Prostate gland (tissue), 2 donors: ENCODE results near the gene DLG3. TPM values are rescaled to one million over a fixed set of nuclear protein-coding genes. Genes with fewer than 3 reads are reported as not detected.

Source experiments
- DNase-seq: peaks from one replicate; pipeline ENCODE4 v3.0.0-alpha.2; 2019; ENCODE audit warnings: low spot score
- H3K27ac ChIP-seq, 2 donors: fragments of 200-600 bp; sonication (generic); 2 replicates each; pipeline ENCODE4 v1.5.1; 2017 to 2019
- H3K27me3 ChIP-seq: fragments of 200-600 bp; sonication (generic); replicated peaks from 2 replicates; pipeline ENCODE4 v1.5.1; 2019; ENCODE audit not compliant: insufficient read depth
- H3K36me3 ChIP-seq, 2 donors: fragments of 200-600 bp; sonication (generic); 1 replicate in 1 of 2; 2 replicates in 1 of 2; pipeline versions ENCODE4 v1.5.1 to v1.8.1; 2017 to 2019
- H3K4me1 ChIP-seq: fragments of 200-600 bp; sonication (generic); replicated peaks from 2 replicates; pipeline ENCODE4 v1.5.1; 2019
- H3K4me3 ChIP-seq, 2 donors: fragments of 200-600 bp; sonication (generic); 2 replicates each; pipeline ENCODE4 v1.5.1; 2017 to 2019
- H3K9me3 ChIP-seq: fragments of 200-600 bp; sonication (generic); 2 replicates; pipeline ENCODE4 v1.5.1; 2017
- POLR2A ChIP-seq: fragments of 450-650 bp; IDR thresholded peaks from one replicate; pipeline ENCODE4 v1.6.1; 2016; ENCODE audit warnings: antibody characterized with exemption, mild to moderate bottlenecking
- POLR2AphosphoS5 ChIP-seq: sonication (generic); formaldehyde crosslinking; IDR thresholded peaks from one replicate; pipeline ENCODE4 v1.6.1; 2017; ENCODE audit warnings: antibody characterized with exemption
- WGBS: methylation state at CpG from one replicate; pipeline ENCODE4 v1.1.5; 2018; 5-methylcytosine and 5-hydroxymethylcytosine counted together
- intact Hi-C: fragments of 100-400 bp; cut with DNase I; formaldehyde crosslinking; loops from one replicate; pipeline ENCODE4 v1.14.2; 2022
- total RNA-seq, 2 donors: library from RNA; depleted of rRNA; stranded (reverse); fragments of >200 nt; gene quantifications; one replicate each; pipeline ENCODE4 v1.1.0, GENCODE V29; 2016
- TF ChIP-seq, protein P1 (sequence below), 4 experiments: fragments of 200-600 bp in 2 of 4; fragments of 450-650 bp in 2 of 4; sonication (generic) in 2 of 4; IDR thresholded peaks; 1 replicate in 3 of 4; 2 replicates in 1 of 4; pipeline ENCODE4 v1.5.1; 2016 to 2019; ENCODE audit warnings: antibody characterized with exemption in 4 of 4, mild to moderate bottlenecking in 2 of 4, moderate library complexity in 2 of 4

The DLG3 gene
- total RNA-seq, 2 donors from 2014 or later: 11.9 to 29.1 TPM

DNA sequence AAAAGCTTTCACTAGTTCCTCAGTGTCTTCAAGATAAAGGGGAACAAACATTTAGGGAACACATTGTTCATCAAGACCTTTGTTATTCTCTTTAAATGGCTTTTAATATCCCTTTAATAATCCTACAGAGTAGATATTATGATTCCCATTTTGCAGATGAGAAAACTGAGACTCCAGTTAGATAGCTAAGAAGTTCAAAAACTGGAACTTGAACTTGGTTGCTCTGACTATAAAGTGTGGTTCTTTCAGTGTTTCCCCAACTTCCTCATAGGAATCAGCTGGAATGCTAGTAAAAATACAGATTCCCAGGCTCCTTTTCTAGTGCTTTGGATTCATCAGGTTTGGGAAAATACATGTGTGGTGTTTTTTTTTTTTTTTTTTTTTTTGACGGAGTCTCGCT, 37.7 kb downstream of the DLG3 start:
- intact Hi-C loops: no loop called here
- Histone ChIP-seq H3K4me3 (no peak overlapping the region), H3K27ac (no peak overlapping the region), H3K36me3 (no peaks in the 10 kb centered on the region), H3K27me3 (no peaks in the 10 kb centered on the region), H3K9me3 (no peaks in the 10 kb centered on the region), H3K4me1 (no peaks in the 10 kb centered on the region)
- WGBS: 100% methylated on average over 2 of the region's 2 CpGs
- DNase-seq: no peak
- TF ChIP-seq, protein P1, sequence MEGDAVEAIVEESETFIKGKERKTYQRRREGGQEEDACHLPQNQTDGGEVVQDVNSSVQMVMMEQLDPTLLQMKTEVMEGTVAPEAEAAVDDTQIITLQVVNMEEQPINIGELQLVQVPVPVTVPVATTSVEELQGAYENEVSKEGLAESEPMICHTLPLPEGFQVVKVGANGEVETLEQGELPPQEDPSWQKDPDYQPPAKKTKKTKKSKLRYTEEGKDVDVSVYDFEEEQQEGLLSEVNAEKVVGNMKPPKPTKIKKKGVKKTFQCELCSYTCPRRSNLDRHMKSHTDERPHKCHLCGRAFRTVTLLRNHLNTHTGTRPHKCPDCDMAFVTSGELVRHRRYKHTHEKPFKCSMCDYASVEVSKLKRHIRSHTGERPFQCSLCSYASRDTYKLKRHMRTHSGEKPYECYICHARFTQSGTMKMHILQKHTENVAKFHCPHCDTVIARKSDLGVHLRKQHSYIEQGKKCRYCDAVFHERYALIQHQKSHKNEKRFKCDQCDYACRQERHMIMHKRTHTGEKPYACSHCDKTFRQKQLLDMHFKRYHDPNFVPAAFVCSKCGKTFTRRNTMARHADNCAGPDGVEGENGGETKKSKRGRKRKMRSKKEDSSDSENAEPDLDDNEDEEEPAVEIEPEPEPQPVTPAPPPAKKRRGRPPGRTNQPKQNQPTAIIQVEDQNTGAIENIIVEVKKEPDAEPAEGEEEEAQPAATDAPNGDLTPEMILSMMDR (IDR thresholded peaks at IDR 0.05): no peak
- TF ChIP-seq POLR2AphosphoS5: no peak
- no peak for TF ChIP-seq POLR2A

DNA sequence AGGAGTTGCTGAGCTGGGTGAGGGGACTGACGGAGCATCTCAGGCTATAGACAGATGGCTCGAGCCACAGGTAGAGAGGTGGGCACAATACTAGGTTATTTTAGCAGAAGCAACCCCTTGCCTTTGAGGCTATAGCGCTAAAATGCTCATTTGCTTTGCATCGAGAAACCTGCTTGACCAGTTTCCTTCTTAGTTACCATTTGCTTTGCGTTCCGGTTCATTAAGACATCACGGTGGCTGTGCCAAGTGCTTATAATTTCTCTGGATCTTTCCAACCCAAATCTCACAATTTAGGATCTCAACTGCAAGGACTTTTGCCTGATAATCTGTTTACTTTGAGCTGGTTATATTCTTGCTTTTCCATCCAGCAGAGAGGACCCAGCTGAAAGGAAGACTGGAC, 40.8 kb downstream of the DLG3 start:
- Histone ChIP-seq H3K4me1 (no peaks in the 10 kb centered on the region), H3K4me3 (no peak overlapping the region), H3K36me3 (no peaks in the 10 kb centered on the region), H3K27me3 (no peaks in the 10 kb centered on the region), H3K9me3 (no peaks in the 10 kb centered on the region), H3K27ac (peak overlapping the region in 1 of 2 donors; percentile 5)
- peak; percentile 7 for DNase-seq
- TF ChIP-seq, protein P1 (IDR thresholded peaks at IDR 0.05): no peak
- no peak for TF ChIP-seq POLR2AphosphoS5
- no peak for TF ChIP-seq POLR2A
- 43% methylated on average over 7 of the region's 7 CpGs for WGBS
- intact Hi-C loops: no loop called here

GRCh38 chrX:70488856-70489255, 44.2 kb downstream of the DLG3 start:
- no peaks in the 10 kb centered on the region for H3K36me3 ChIP-seq
- no peak for DNase-seq
- no peak overlapping the region for H3K4me3 ChIP-seq
- H3K4me1 ChIP-seq: no peaks in the 10 kb centered on the region
- no peak overlapping the region for H3K27ac ChIP-seq
- 61% methylated on average over 2 of the region's 2 CpGs for WGBS
- no peak for TF ChIP-seq POLR2AphosphoS5
- TF ChIP-seq, protein P1 (IDR thresholded peaks at IDR 0.05): no peak
- TF ChIP-seq POLR2A: no peak
- H3K27me3 ChIP-seq: no peaks in the 10 kb centered on the region
- intact Hi-C loops: no loop called here
- no peaks in the 10 kb centered on the region for H3K9me3 ChIP-seq

- Histone ChIP-seq H3K27me3 (no peaks in the 10 kb centered on the region), H3K4me3 (no peak overlapping the region), H3K27ac (no peak overlapping the region), H3K4me1 (no peaks in the 10 kb centered on the region), H3K9me3 (no peaks in the 10 kb centered on the region), H3K36me3 (no peaks in the 10 kb centered on the region)
- no peak for TF ChIP-seq POLR2A
- no peak for TF ChIP-seq POLR2AphosphoS5
- TF ChIP-seq, protein P1 (IDR thresholded peaks at IDR 0.05): no peak
- intact Hi-C loops: no loop called here
- DNase-seq: no peak
- WGBS: 80% methylated on average over 1 of the region's 4 CpGs
These were observed 49.8 kb downstream of the DLG3 start for GRCh38 chrX:70494441-70494840.

DNA sequence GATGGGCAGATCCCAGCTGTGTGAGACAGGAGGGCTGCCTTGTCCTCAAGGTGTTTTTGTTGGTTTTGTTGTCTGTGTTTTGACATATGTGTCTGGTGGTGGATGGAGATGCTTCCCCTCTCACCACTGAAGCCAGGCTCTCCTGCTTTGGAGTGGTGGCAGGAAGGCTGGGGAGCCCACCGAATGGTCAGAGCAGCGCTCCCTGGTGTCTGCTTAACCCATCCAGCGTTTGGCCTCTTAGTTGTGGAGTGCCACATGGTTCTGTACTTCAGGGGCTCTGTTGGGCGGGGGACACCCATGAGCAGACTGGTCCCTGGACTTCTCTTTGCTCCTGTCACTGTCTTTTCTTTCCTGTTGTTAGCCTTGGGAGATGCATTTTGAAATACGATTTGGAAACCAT, 51.9 kb downstream of the DLG3 start:
- no peak for TF ChIP-seq POLR2A
- TF ChIP-seq, protein P1 (IDR thresholded peaks at IDR 0.05): no peak
- TF ChIP-seq POLR2AphosphoS5: no peak
- H3K36me3 ChIP-seq: no peaks in the 10 kb centered on the region

More for the DNA sequence above, 51.9 kb downstream of the DLG3 start:
- WGBS: 88% methylated on average over 5 of the region's 5 CpGs
- intact Hi-C loops: no loop called here
- Histone ChIP-seq H3K9me3 (no peaks in the 10 kb centered on the region), H3K4me3 (no peak overlapping the region), H3K4me1 (no peaks in the 10 kb centered on the region), H3K27ac (no peak overlapping the region), H3K27me3 (no peaks in the 10 kb centered on the region)
- DNase-seq: no peak
